8988T (cell line): Measurements from ENCODE around the gene SERPINI1.

Experiments
- DNase-seq: peaks from one replicate; pipeline ENCODE4 v3.0.0; 2011

Gene SERPINI1

GRCh38 chr3:167734498-167735232, 856 bp upstream of the SERPINI1 start, which contains the start of gene PDCD10:
PDCD10 (minus strand) TSS chr3:167734892; CDS start chr3:167720157, 14,735 bp downstream.
- DNase-seq, result peak; percentile 28

GRCh38 chr3:167736264-167736787, 805 bp downstream of the SERPINI1 start:
- no peak for DNase-seq

DNA sequence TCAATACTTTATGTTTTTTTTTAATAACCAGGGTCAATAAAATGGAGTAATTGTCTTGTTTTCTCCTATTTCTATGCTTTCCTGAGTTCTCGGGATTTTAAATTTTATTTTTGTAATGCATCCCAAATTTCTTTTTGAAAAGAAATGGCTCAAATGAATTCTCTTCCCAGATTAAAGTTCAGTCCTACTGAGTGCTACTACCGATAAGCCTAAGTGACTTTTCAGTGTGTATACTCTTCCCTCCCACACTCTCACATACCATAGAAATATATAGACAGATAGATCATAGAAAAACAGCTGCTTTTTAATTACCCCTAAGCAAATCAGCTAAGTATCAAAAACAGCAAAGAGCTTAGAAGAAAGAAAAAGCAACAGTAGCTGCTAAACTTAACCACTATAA, 1.5 kb downstream of the SERPINI1 start:
- DNase-seq, result no peak

GRCh38 chr3:167738037-167738436, 2.5 kb downstream of the SERPINI1 start:
- no peak for DNase-seq

- DNase-seq, result no peak
Observed at GRCh38 chr3:167739190-167739810, 3.8 kb downstream of the SERPINI1 start.

DNA sequence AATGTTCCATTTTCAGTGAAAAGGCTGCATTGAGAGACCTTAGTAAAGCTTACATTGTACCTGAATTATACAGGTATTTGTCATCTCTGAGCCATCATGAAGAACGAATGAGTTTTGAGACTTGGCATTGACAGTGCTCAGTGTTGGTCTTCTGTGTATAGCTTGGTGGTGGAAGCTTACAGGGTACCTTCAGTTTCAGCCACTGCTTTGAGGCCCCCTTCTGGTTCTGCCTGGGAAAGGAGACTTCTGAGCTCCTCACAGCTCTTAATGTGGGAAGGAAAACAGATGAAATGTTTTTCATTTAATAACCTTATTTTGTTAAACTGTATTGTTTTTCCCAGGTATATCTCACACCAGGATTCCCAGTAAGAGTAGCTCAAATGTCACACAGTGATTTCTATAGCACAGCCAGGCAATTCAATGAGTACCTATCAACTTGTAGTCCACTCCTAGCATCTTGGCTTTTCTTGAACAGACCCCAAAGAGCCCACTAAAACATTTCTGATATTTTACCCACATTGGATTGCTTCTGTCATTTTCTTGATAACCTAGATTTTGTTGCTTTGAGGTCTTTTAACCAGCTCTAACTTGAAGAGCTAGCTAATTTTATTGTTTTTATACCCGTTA, 5.6 kb downstream of the SERPINI1 start:
- no peak for DNase-seq

DNA sequence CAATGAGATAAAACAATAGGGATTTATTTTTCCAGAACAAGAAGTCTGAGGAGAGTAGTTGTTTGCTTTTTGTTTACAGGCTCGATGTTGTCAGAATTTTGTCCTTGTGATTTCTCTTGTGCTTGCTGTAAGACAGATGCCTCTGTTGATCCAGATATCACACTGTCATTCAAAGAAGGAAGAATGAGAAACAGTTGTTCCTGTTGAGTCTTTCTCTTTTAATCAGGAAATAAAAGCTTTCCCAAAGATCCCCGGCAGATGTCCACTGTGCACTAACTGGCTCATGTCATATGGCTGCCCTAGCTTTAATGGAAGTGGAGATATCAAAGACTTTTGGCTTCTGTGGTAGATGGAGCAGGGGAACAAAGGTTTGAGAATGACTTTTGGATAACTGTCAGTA, 6.8 kb downstream of the SERPINI1 start:
- DNase-seq, result no peak

GRCh38 chr3:167743799-167744198, 8.3 kb downstream of the SERPINI1 start:
- no peak for DNase-seq

DNA sequence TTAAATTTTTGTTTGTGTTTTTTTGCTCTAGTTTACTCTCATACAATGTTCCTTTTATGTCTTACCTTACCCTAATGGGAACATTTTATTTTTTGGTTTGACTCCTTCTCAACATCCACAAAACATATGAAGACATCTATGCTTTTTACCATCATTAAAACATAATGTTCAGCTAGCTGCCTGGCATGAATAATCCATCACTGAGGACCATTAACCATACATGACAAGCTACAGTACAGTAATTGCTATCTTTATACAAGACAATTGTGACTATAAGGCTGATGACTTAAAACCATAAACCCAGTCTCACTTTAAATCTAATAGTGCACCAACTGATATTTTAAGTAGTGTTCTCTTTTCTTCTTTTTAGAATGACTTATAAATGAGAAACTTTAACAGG, 13.7 kb downstream of the SERPINI1 start:
- DNase-seq, result no peak

GRCh38 chr3:167749728-167750127, 14.2 kb downstream of the SERPINI1 start:
- DNase-seq, result no peak

DNA sequence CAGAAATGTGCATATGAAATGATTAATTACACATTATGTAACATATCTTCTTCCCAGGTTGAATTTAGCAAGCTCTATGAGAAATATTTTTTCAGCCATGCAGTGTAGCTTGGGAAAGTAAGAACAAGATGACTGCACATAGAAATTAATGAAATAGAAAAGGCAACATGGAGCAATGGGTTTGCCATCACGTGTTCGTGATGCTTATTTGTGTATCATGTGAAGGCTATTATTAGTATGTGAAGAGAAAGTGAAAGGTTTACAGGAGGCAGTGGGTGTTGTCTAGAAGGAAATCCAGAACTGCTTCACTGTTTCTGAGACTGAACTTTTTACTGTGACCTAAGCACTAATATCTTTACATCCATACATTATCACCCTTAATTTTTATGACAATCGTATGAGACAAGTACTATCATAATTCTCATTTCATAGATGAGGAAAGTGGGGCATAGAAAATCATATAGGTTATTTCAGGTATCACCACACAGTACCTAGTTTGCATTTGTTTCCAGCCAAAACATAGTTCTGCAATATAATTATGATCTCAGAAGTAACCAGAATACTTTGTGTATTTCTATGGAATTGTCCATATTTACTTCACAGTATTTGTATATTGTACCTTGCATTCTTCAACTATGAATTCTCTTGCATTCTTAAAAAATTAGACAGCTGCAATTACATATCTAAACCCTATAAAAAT, 14.9 kb downstream of the SERPINI1 start:
- DNase-seq, result no peak

- no peak for DNase-seq
Observed at GRCh38 chr3:167754049-167754448, 18.5 kb downstream of the SERPINI1 start.

DNA sequence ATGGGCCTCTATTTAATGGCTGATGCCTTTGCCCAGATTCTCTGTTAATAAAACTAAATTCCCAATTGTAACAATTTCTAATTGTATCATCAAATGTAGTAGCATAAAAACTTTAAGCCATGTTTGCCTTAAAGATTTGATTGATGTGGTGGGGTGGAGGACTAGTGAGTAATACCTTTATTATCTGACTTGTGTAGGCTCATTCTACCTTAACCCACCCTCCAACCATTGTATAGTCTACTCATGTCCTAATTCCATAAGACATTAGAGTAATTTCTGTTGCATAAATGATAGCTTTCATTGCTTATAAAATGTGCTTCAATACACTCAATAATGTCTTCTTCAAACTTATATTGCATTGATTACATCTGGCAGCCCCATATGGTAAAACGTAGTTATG, 25.8 kb downstream of the SERPINI1 start:
- no peak for DNase-seq

DNA sequence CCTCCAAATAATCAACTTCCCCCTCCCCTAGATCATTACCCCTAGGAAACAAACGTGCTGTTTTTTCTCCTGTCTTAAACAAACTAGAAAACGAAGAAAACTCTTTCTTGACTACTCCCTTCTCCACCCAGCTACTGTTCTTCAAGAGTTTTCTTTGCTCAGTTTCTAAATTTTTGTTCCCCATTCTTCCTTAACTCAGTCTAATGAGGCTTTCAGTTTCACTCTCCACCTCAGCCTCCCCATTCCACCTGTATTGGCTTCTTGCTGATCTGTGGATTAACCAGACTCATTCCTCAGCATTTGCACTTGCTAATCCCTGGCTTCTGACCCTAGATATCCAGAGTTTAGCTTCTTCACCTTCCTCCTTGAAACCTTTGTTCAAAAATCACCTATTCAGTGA, 26.8 kb downstream of the SERPINI1 start:
- no peak for DNase-seq

DNA sequence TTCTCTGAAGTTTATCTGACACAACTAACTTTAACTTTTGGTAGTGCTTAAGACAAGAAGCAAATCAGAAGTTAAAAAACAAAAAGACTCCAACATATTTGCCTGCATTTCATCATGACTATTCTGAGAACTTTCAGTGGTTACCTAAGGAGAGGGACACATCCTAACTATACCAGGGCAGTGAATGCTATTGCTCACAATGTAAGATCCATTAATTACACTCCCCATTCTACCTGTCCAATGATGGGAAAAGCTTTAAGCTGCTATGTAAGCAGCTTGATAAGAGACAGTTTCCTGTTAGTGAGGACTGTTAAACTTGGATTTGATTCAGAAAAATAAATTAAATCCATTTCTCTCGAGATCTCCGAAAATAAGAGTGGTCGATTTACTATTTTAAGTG, 37.5 kb downstream of the SERPINI1 start:
- no peak for DNase-seq

GRCh38 chr3:167773584-167773983, 38.1 kb downstream of the SERPINI1 start:
- DNase-seq, result no peak

GRCh38 chr3:167776066-167776685, 40.7 kb downstream of the SERPINI1 start:
- DNase-seq, result no peak

DNA sequence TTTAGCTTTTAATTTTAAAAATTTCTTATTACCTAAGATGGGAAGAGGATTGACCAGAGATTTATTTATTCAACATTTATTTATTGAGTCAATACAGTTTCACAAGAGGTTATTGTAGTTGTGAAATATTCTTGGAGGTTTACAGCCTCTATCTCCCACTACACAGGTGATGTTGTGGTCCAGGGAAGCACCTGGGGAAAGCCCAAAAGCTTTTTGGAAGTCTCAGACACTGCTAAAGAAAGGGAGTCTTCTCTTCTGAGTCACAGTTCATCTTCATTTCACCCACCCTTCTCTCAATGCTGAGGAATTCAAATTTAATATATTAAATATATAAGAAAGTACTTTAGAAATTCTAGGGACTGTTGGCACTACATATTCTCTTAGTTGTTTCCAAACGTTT, 41.8 kb downstream of the SERPINI1 start:
- DNase-seq, result no peak

DNA sequence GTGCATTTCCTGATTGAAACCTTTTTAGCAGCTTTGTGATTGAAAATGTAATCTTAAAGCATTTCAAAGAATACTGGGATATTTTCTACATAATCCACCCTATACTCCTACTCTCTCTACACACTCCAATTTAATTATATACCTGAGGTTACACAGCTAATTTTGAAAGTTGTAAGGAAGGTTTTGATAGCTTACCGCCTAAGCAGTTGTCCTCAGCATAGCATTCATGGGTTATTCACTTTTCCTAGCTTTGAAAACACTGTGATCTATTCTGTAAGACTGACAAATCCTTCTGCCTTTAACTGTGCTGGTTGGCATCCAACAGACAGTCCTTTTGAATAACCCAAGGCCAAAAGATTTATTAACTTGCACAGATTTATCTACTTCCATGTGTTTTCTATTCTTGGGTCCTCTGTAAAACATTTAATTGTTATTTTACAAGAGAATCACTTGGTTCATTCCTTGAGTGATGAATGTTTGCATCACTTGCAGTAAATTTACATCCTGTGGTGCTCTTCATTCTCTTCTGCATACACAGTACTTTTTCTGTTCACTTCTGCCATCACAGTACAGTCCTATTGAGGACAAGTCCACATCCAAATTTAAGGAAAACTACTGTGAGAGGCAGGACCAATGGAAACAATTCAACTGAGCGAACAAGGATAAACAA, 44.8 kb downstream of the SERPINI1 start:
- no peak for DNase-seq

GRCh38 chr3:167783781-167784180, 48.3 kb downstream of the SERPINI1 start:
- no peak for DNase-seq

- DNase-seq, result no peak
Observed at GRCh38 chr3:167785790-167786189, 50.3 kb downstream of the SERPINI1 start.

DNA sequence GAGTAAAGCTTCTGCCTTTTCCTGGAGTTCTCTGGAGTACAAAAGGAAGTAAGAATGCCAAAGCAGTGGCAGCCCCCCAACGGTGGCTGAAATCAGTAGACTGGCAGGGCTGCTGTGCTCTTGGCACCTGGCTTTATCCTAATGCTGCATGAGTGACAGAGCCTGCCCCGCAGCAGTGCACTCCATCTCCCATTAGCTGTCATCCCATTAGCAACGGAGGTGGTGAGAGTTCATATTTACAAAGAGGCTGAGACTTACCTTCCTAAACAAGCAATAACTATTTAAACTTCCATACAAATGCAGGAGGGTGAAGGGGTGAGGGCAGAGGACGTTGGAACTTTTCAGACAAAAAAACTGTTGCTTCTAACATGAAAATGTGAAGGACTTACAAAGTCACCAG, 51.9 kb downstream of the SERPINI1 start:
- DNase-seq, result no peak
